ENCODE measurements around the gene EIF4E3. TPM values are rescaled to one million over a fixed set of nuclear protein-coding genes. Genes with fewer than 3 reads are reported as not detected.

The EIF4E3 gene
- total and polyA plus RNA-seq, 10 of the 15 experiments (the other 5 are each of a cell fraction or from before 2014, with no cell fraction given): 0.05 to 0.38 (median 0.16) TPM; not detected in 1

GRCh38 chr3:71681224-71681668 lies 44.0 kb downstream of the EIF4E3 start:
- no peaks in the 10 kb centered on the region for H4K20me1 ChIP-seq (ENCODE audit: control insufficient read depth, insufficient read depth)
- no peak overlapping the region for H2AFZ ChIP-seq (ENCODE audit: control insufficient read depth, low read depth, low read length)
- WGBS (ENCODE audit: insufficient coverage, insufficient replicate concordance, low lambda C conversion rate, missing lambda C conversion rate): 30% methylated on average over 7 of the region's 7 CpGs
- ChIA-PET CTCF (interaction anchor here (0.6 to 3.4 kb wide), 24 partner anchors 8 to 1561 kb away, joined by 3 to 21 read pairs (median 3); no protein-coding TSS in a partner anchor), POLR2A (no interaction called here), RAD21 (ENCODE audit: unreplicated experiment) (interaction anchor here (0.9 to 1.3 kb wide), 6 partner anchors 11 to 1149 kb away, joined by 3 to 6 read pairs (median 4); no protein-coding TSS in a partner anchor), SMC1A (ENCODE audit: uncharacterized antibody, unreplicated experiment) (interaction anchor here (0.6 to 1.4 kb wide), 6 partner anchors 53 to 1134 kb away, joined by 3 to 7 read pairs (median 3); no protein-coding TSS in a partner anchor)
- H3K9me3 ChIP-seq (replicated peaks; ENCODE audit: control insufficient read depth, insufficient read depth, low read length): no peaks in the 10 kb centered on the region
- FAIRE-seq: peak; percentile 7
- no peak overlapping the region for H3K4me3 ChIP-seq
- no peaks in the 10 kb centered on the region for H3K36me3 ChIP-seq (ENCODE audit: control insufficient read depth in 2 of 2, insufficient read depth in 2 of 2, low read length in 1 of 2)
- no peaks in the 10 kb centered on the region for H3K4me1 ChIP-seq (ENCODE audit: control insufficient read depth, insufficient read depth, low read length)
- no peaks in the 10 kb centered on the region for H3K79me2 ChIP-seq (ENCODE audit: control insufficient read depth, insufficient read depth, low read length)
- intact Hi-C loops (cut with micrococcal nuclease; ENCODE audit: unreplicated experiment) (no loop called here), in situ Hi-C loops (cut with MboI) (no loop called here)
- no peak overlapping the region for H3K4me2 ChIP-seq (ENCODE audit: control insufficient read depth, insufficient read depth)
- peaks cover 0 to 6% of the 10 kb centered on the region in 2 experiments; a peak in 2 of 4 replicates for H3K27me3 ChIP-seq (replicated peaks in 1 of 2; ENCODE audit: control insufficient read depth in 2 of 2, insufficient read depth in 2 of 2, low read length in 1 of 2)
- no peak for DNase-seq (ENCODE audit: low read depth, low spot score)
- H3K9ac ChIP-seq (ENCODE audit: control insufficient read depth, insufficient read depth, low read length): no peak overlapping the region
- peak; percentile 89 for ATAC-seq
- TF ChIP-seq NKRF (conservative IDR thresholded peaks at IDR 0.05): no peak
- TF ChIP-seq CTCF (IDR thresholded peaks at IDR 0.05 in 2 of 3, conservative IDR thresholded peaks at IDR 0.05 in 1 of 3; ENCODE audit: control insufficient read depth in 2 of 3, extremely low read depth in 1 of 3, insufficient read depth in 1 of 3, low read depth in 3 of 3, low read length in 3 of 3): peak; percentile 62 to 77 (median 64)
- TF ChIP-seq SMC3 (IDR thresholded peaks at IDR 0.05; ENCODE audit: borderline replicate concordance, low read length): peak; percentile 35; the same call in 1 of the 2 replicates
- TF ChIP-seq PAX5 (IDR thresholded peaks at IDR 0.05; ENCODE audit: borderline replicate concordance, low read depth, low read length): no peak
- TF ChIP-seq RAD21 (IDR thresholded peaks at IDR 0.05; ENCODE audit: insufficient read depth, low read depth, low read length): peak; percentile 74
- TF ChIP-seq ATF2 (IDR thresholded peaks at IDR 0.05; ENCODE audit: low read length): no peak
- TF ChIP-seq BCL3 (IDR thresholded peaks at IDR 0.05; ENCODE audit: borderline replicate concordance, insufficient read depth, low read depth, low read length, poor library complexity, severe bottlenecking): no peak
- H3K27ac ChIP-seq (ENCODE audit: control insufficient read depth, insufficient read depth): no peak overlapping the region
- no TSS peak for BruUV-seq (replicated peaks)

All from GM12878 (cell line).